Spinal cord (tissue), 10 donors: Measurements from ENCODE around the gene SORCS2. TPM values are rescaled to one million over a fixed set of nuclear protein-coding genes. Genes with fewer than 3 reads are reported as not detected.

Experiments used
- DNase-seq, 6 donors: peaks; one replicate each; pipeline versions ENCODE4 v3.0.0 to v3.0.0-alpha.2; 2013 to 2015; ENCODE audit warnings: low spot score in 6 of 6, low read depth in 4 of 6
- H3K27ac ChIP-seq: one replicate; pipeline ENCODE4 v1.5.1; 2013; ENCODE audit warnings: low read depth, low read length, control low read depth
- H3K27me3 ChIP-seq: one replicate; pipeline ENCODE4 v1.6.1; 2013; ENCODE audit warnings: low read length; ENCODE audit not compliant: control insufficient read depth, insufficient read depth
- H3K36me3 ChIP-seq: one replicate; pipeline ENCODE4 v1.6.1; 2013; ENCODE audit warnings: low read length; ENCODE audit not compliant: control insufficient read depth, insufficient read depth
- H3K4me1 ChIP-seq: one replicate; pipeline ENCODE4 v1.6.1; 2013; ENCODE audit warnings: low read length; ENCODE audit not compliant: control insufficient read depth, insufficient read depth
- H3K4me3 ChIP-seq: one replicate; pipeline ENCODE4 v1.5.1; 2013; ENCODE audit warnings: low read depth, low read length, control low read depth
- H3K9me3 ChIP-seq: one replicate; pipeline ENCODE4 v1.6.1; 2013; ENCODE audit warnings: low read length; ENCODE audit not compliant: control insufficient read depth, insufficient read depth
- WGBS: methylation state at CpG from one replicate; pipeline ENCODE4 v1.1.5; 2013; ENCODE audit warnings: missing lambda C conversion rate; ENCODE audit not compliant: insufficient coverage; 5-methylcytosine and 5-hydroxymethylcytosine counted together
- polyA plus RNA-seq, 2 donors: library from polyadenylated mRNA; unstranded; fragments of 120-200 nt; gene quantifications; one replicate each; pipeline ENCODE4 v1.2.1, GENCODE V29; 2013; ENCODE audit not compliant: insufficient read length in 2 of 2
- total RNA-seq, 2 donors: library from RNA; depleted of rRNA in 1 of 2; stranded (reverse); fragments of 120-200 nt in 1 of 2; fragments of >200 nt in 1 of 2; gene quantifications; one replicate each; pipeline versions ENCODE4 v1.2.3 to v1.2.4, GENCODE V29; 2013 to 2014
- donor health status: healthy.

Gene SORCS2
- total and polyA plus RNA-seq, 4 donors, result 7.3 to 24.8 (median 16.5) TPM

DNA sequence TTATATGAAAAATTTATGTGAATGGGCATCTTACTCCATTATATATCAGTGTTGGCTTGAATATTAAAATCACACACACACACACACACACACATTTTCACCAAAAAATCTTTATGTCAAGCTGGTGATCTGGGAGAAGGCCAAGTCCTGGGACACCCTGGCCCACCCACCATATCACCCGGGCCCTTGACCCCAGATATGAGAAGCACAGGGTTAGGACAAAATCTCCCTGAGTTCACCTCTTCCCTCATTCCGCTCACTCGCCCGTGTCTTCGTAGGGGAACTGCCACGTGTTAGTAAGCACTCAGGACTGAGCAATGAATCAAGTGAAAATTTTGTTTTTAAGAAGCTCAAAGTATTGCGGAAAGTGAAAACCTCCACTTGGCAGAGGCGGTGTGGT lies 346.2 kb downstream of the SORCS2 start:
- DNase-seq, result no peak
- Histone ChIP-seq H3K4me3 (no peak overlapping the region), H3K27me3 (no peaks in the 10 kb centered on the region), H3K4me1 (peaks cover 33% of the 10 kb centered on the region), H3K36me3 (peaks cover 14% of the 10 kb centered on the region), H3K27ac (no peak overlapping the region), H3K9me3 (no peaks in the 10 kb centered on the region)
- 87% methylated on average over 3 of the region's 8 CpGs for WGBS

DNA sequence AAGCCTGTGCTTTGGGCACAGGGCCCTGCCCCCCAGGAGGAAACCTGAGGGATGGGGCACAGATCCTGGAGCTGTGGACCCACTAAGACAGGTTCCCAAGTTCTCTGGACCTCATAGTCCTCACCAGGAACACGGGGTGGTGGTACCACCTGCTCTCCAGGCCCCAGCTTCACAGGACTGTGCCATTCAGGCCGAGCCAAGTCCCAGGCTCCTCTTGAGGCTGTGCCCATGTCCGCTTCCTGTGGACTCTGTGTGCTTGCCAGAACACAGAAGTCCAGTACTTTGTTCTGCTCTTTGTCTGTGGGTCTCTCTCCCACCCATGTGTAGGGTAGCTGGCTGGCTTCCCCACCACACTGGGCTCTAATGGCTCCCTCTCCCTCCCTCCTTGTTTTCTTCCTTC lies 346.8 kb downstream of the SORCS2 start:
- Histone ChIP-seq H3K9me3 (no peaks in the 10 kb centered on the region), H3K4me3 (no peak overlapping the region), H3K27me3 (no peaks in the 10 kb centered on the region), H3K27ac (no peak overlapping the region), H3K4me1 (peaks cover 33% of the 10 kb centered on the region), H3K36me3 (peaks cover 11% of the 10 kb centered on the region)
- 64% methylated on average over 3 of the region's 3 CpGs for WGBS
- peak in 1 of 6 donors; percentile 23 for DNase-seq

DNA sequence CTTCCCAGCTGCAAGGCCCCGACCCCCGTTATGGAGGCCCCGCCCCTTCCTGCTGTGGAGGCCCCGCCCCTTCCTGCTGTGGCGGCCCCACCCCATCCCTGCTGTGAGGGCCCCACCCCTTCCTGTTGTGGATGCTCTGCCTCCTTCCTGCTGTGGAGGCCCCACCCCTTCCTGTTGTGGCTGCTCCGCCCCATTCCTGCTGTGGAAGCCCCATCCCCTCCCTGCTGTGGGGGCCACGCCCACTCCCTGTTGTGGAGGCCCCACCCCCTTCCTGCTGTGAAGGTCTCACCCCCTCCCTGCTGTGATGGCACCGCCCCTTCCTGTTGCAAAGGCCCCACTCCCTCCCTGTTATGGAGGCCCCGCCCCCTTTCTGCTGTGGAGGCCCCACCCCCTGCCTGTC lies 347.3 kb downstream of the SORCS2 start:
- Histone ChIP-seq H3K36me3 (peaks cover 8% of the 10 kb centered on the region), H3K27ac (no peak overlapping the region), H3K27me3 (no peaks in the 10 kb centered on the region), H3K4me3 (no peak overlapping the region), H3K9me3 (no peaks in the 10 kb centered on the region), H3K4me1 (peaks cover 33% of the 10 kb centered on the region)
- no peak for DNase-seq
- 75% methylated on average over 2 of the region's 9 CpGs for WGBS

GRCh38 chr4:7540206-7540605 lies 347.9 kb downstream of the SORCS2 start:
- H3K4me3 ChIP-seq, result no peak overlapping the region
- no peaks in the 10 kb centered on the region for H3K9me3 ChIP-seq
- no peaks in the 10 kb centered on the region for H3K27me3 ChIP-seq
- H3K27ac ChIP-seq, result no peak overlapping the region
- no peak for DNase-seq
- H3K4me1 ChIP-seq, result peaks cover 33% of the 10 kb centered on the region
- WGBS, result 85% methylated on average over 12 of the region's 12 CpGs
- H3K36me3 ChIP-seq, result peaks cover 3% of the 10 kb centered on the region

- Histone ChIP-seq H3K9me3 (no peaks in the 10 kb centered on the region), H3K4me3 (no peak overlapping the region), H3K27ac (no peak overlapping the region), H3K4me1 (peaks cover 33% of the 10 kb centered on the region), H3K36me3 (no peaks in the 10 kb centered on the region), H3K27me3 (no peaks in the 10 kb centered on the region)
- WGBS, result 92% methylated on average over 10 of the region's 17 CpGs
- DNase-seq, result no peak
Measured at GRCh38 chr4:7540654-7541413, 348.5 kb downstream of the SORCS2 start.

DNA sequence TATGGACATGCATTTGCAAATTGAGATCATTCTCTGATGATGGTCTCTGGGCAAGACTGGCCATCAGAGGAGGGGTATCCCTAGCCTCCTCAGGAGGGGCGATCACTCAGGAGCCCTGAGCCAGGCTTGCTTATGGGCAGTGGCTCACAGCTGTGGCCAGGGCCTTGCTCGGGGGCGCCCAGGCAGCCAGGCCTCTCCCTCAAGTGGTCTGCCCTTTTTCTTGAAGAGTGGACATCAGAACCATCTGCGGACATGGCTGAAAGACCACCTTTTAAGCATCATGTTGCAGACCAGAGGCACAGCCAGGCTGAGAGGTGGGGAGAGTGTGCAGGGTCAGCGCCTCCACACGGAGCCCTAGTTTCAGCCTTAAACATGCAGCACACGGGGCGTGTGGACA lies 349.1 kb downstream of the SORCS2 start:
- DNase-seq, result no peak
- no peaks in the 10 kb centered on the region for H3K36me3 ChIP-seq
- WGBS, result 90% methylated on average over 8 of the region's 8 CpGs
- no peaks in the 10 kb centered on the region for H3K27me3 ChIP-seq
- no peak overlapping the region for H3K4me3 ChIP-seq
- peaks cover 38% of the 10 kb centered on the region for H3K4me1 ChIP-seq
- H3K27ac ChIP-seq, result no peak overlapping the region
- no peaks in the 10 kb centered on the region for H3K9me3 ChIP-seq

- Histone ChIP-seq H3K27me3 (no peaks in the 10 kb centered on the region), H3K9me3 (no peaks in the 10 kb centered on the region), H3K36me3 (no peaks in the 10 kb centered on the region), H3K27ac (no peak overlapping the region), H3K4me3 (no peak overlapping the region), H3K4me1 (peaks cover 29% of the 10 kb centered on the region)
- WGBS, result 79% methylated on average over 2 of the region's 4 CpGs
- no peak for DNase-seq
Measured at GRCh38 chr4:7542781-7543180, 350.4 kb downstream of the SORCS2 start.

GRCh38 chr4:7546152-7546808 lies 353.9 kb downstream of the SORCS2 start:
- H3K4me3 ChIP-seq, result no peak overlapping the region
- DNase-seq, result no peak
- H3K9me3 ChIP-seq, result no peaks in the 10 kb centered on the region
- H3K36me3 ChIP-seq, result no peaks in the 10 kb centered on the region
- H3K4me1 ChIP-seq, result peaks cover 6% of the 10 kb centered on the region
- 80% methylated on average over 14 of the region's 18 CpGs for WGBS
- H3K27me3 ChIP-seq, result no peaks in the 10 kb centered on the region
- H3K27ac ChIP-seq, result no peak overlapping the region

- Histone ChIP-seq H3K27me3 (no peaks in the 10 kb centered on the region), H3K4me3 (no peak overlapping the region), H3K27ac (no peak overlapping the region), H3K4me1 (peaks cover 6% of the 10 kb centered on the region), H3K36me3 (no peaks in the 10 kb centered on the region), H3K9me3 (no peaks in the 10 kb centered on the region)
- WGBS, result 72% methylated on average over 3 of the region's 4 CpGs
- no peak for DNase-seq
Measured at GRCh38 chr4:7546809-7547367, 354.6 kb downstream of the SORCS2 start.
